Measurements from ENCODE around the gene YY1. TPM values are rescaled to one million over a fixed set of nuclear protein-coding genes. Genes with fewer than 3 reads are reported as not detected.
"Not testable (repeated sequence)": the region's sequence is repeated elsewhere in the genome, so short reads cannot be mapped to it uniquely, and the experiment has no call there.

The YY1 gene
- total RNA-seq, 8 experiments from 2014 or later = 23.4 to 58.3 (median 30.4) TPM

- WGBS, 10 experiments = 68 to 100% (median 91%) methylated on average over 2 to 7 of the region's 7 CpGs
- in situ Hi-C loops (cut with MboI; ENCODE audit: low pct_unique_long_range_greater_than_20kb in 2 of 9, low sequenced_read_pairs in 9 of 9, unreplicated experiment in 9 of 9) = no loop called here
- Histone ChIP-seq H3K4me3 (no peak overlapping the region), H3K27ac (no peak overlapping the region), H3K4me1 (replicated peaks in 1 of 2) (no peaks in the 10 kb centered on the region)
- no peak for ATAC-seq (replicated peaks in 6 of 8)
These were observed 29.8 kb downstream of the YY1 start for GRCh38 chr14:100268591-100269207.

GRCh38 chr14:100271247-100271939 lies 32.4 kb downstream of the YY1 start:
- ATAC-seq (replicated peaks in 6 of 8) = peak in 1 of 8 experiments; percentile 36
- in situ Hi-C loops (cut with MboI; ENCODE audit: low pct_unique_long_range_greater_than_20kb in 2 of 9, low sequenced_read_pairs in 9 of 9, unreplicated experiment in 9 of 9) = no loop called here

GRCh38 chr14:100274250-100274649 lies 35.3 kb downstream of the YY1 start:
- no peaks in the 10 kb centered on the region for H3K4me1 ChIP-seq (replicated peaks in 1 of 2)
- WGBS, 10 experiments = 91 to 100% (median 97%) methylated on average over 1 to 4 of the region's 4 CpGs; no CpG with 5 or more reads in 3 of the 10 experiments
- no peak overlapping the region for H3K27ac ChIP-seq
- ATAC-seq (replicated peaks in 6 of 8) = no peak
- H3K4me3 ChIP-seq = no peak overlapping the region
- in situ Hi-C loops (cut with MboI; ENCODE audit: low pct_unique_long_range_greater_than_20kb in 2 of 9, low sequenced_read_pairs in 9 of 9, unreplicated experiment in 9 of 9) = no loop called here

More at GRCh38 chr14:100271247-100271939, 32.4 kb downstream of the YY1 start:
- 46 to 99% (median 89%) methylated on average over 4 to 10 of the region's 10 CpGs; no CpG with 5 or more reads in 1 of the 10 experiments for WGBS, 10 experiments
- Histone ChIP-seq H3K27ac (no peak overlapping the region), H3K4me1 (replicated peaks in 1 of 2) (no peaks in the 10 kb centered on the region), H3K4me3 (no peak overlapping the region)

GRCh38 chr14:100275214-100275613 lies 36.3 kb downstream of the YY1 start:
- ATAC-seq (replicated peaks in 6 of 8) = no peak
- H3K27ac ChIP-seq = no peak overlapping the region
- no peaks in the 10 kb centered on the region for H3K4me1 ChIP-seq (replicated peaks in 1 of 2)
- in situ Hi-C loops (cut with MboI; ENCODE audit: low pct_unique_long_range_greater_than_20kb in 2 of 9, low sequenced_read_pairs in 9 of 9, unreplicated experiment in 9 of 9) = no loop called here
- H3K4me3 ChIP-seq = no peak overlapping the region
- WGBS, 10 experiments = 50 to 96% (median 76%) methylated on average over 2 to 7 of the region's 7 CpGs; no CpG with 5 or more reads in 1 of the 10 experiments

- WGBS, 10 experiments = 0 to 100% (median 97%) methylated on average over 1 to 7 of the region's 8 CpGs; no CpG with 5 or more reads in 4 of the 10 experiments
- no peak for ATAC-seq (replicated peaks in 6 of 8)
- Histone ChIP-seq H3K27ac (no peak overlapping the region), H3K4me1 (replicated peaks in 1 of 2) (no peaks in the 10 kb centered on the region), H3K4me3 (no peak overlapping the region)
- in situ Hi-C loops (cut with MboI; ENCODE audit: low pct_unique_long_range_greater_than_20kb in 2 of 9, low sequenced_read_pairs in 9 of 9, unreplicated experiment in 9 of 9) = no loop called here
These were observed 39.8 kb downstream of the YY1 start for GRCh38 chr14:100278702-100279101.

- in situ Hi-C loops (cut with MboI; ENCODE audit: low pct_unique_long_range_greater_than_20kb in 2 of 9, low sequenced_read_pairs in 9 of 9, unreplicated experiment in 9 of 9) = no loop called here
- no peaks in the 10 kb centered on the region for H3K4me1 ChIP-seq (replicated peaks in 1 of 2)
- no peak for ATAC-seq (replicated peaks in 6 of 8)
- H3K27ac ChIP-seq = no peak overlapping the region
- WGBS, 10 experiments = 67 to 100% (median 100%) methylated on average over 1 to 2 of the region's 2 CpGs; no CpG with 5 or more reads in 3 of the 10 experiments
- no peak overlapping the region for H3K4me3 ChIP-seq
These were observed 40.2 kb downstream of the YY1 start for GRCh38 chr14:100279133-100279532.

GRCh38 chr14:100279563-100279962 lies 40.6 kb downstream of the YY1 start:
- H3K4me1 ChIP-seq (replicated peaks in 1 of 2) = no peaks in the 10 kb centered on the region
- 90% methylated on average over 4 of the region's 8 CpGs; no CpG with 5 or more reads in 9 of the 10 experiments for WGBS, 10 experiments
- H3K27ac ChIP-seq = no peak overlapping the region
- ATAC-seq (replicated peaks in 6 of 8) = peak in 2 of 8 experiments; percentile 8 to 13
- H3K4me3 ChIP-seq = no peak overlapping the region
- in situ Hi-C loops (cut with MboI; ENCODE audit: low pct_unique_long_range_greater_than_20kb in 2 of 9, low sequenced_read_pairs in 9 of 9, unreplicated experiment in 9 of 9) = no loop called here

- WGBS, 10 experiments = 60 to 100% (median 84%) methylated on average over 1 to 3 of the region's 11 CpGs; no CpG with 5 or more reads in 6 of the 10 experiments
- peaks cover 4 to 5% of the 10 kb centered on the region in 2 donors for H3K4me1 ChIP-seq (replicated peaks in 1 of 2)
- H3K27ac ChIP-seq = no peak overlapping the region
- no peak overlapping the region for H3K4me3 ChIP-seq
- no peak for ATAC-seq (replicated peaks in 6 of 8)
- in situ Hi-C loops (cut with MboI; ENCODE audit: low pct_unique_long_range_greater_than_20kb in 2 of 9, low sequenced_read_pairs in 9 of 9, unreplicated experiment in 9 of 9) = no loop called here
These were observed 42.5 kb downstream of the YY1 start for GRCh38 chr14:100281286-100282082.

- no peak for ATAC-seq (replicated peaks in 6 of 8)
- no peak overlapping the region for H3K4me3 ChIP-seq
- peaks cover 4 to 10% of the 10 kb centered on the region in 2 donors for H3K4me1 ChIP-seq (replicated peaks in 1 of 2)
- no peak overlapping the region for H3K27ac ChIP-seq
- 90 to 100% (median 100%) methylated on average over 1 to 7 of the region's 7 CpGs; no CpG with 5 or more reads in 5 of the 10 experiments for WGBS, 10 experiments
- in situ Hi-C loops (cut with MboI; ENCODE audit: low pct_unique_long_range_greater_than_20kb in 2 of 9, low sequenced_read_pairs in 9 of 9, unreplicated experiment in 9 of 9) = no loop called here
These were observed 43.1 kb downstream of the YY1 start for GRCh38 chr14:100282083-100282350.

GRCh38 chr14:100282766-100283419 lies 43.9 kb downstream of the YY1 start:
- WGBS, 10 experiments = 71 to 100% (median 90%) methylated on average over 1 to 7 of the region's 9 CpGs; no CpG with 5 or more reads in 3 of the 10 experiments
- H3K27ac ChIP-seq = no peak overlapping the region
- ATAC-seq (replicated peaks in 6 of 8) = no peak
- no peak overlapping the region for H3K4me3 ChIP-seq
- in situ Hi-C loops (cut with MboI; ENCODE audit: low pct_unique_long_range_greater_than_20kb in 2 of 9, low sequenced_read_pairs in 9 of 9, unreplicated experiment in 9 of 9) = no loop called here
- H3K4me1 ChIP-seq (replicated peaks in 1 of 2) = peaks cover 4 to 19% of the 10 kb centered on the region in 2 donors

GRCh38 chr14:100283436-100283835 lies 44.5 kb downstream of the YY1 start:
- H3K27ac ChIP-seq; in situ Hi-C loops (cut with MboI; ENCODE audit: low pct_unique_long_range_greater_than_20kb in 2 of 9, low sequenced_read_pairs in 9 of 9, unreplicated experiment in 9 of 9); ATAC-seq (replicated peaks in 6 of 8); H3K4me3 ChIP-seq: not testable (repeated sequence)
- peaks cover 4 to 23% of the 10 kb centered on the region in 2 donors for H3K4me1 ChIP-seq (replicated peaks in 1 of 2)
- WGBS, 10 experiments = 69 to 100% (median 82%) methylated on average over 1 to 7 of the region's 9 CpGs; no CpG with 5 or more reads in 6 of the 10 experiments

- in situ Hi-C loops (cut with MboI; ENCODE audit: low pct_unique_long_range_greater_than_20kb in 2 of 9, low sequenced_read_pairs in 9 of 9, unreplicated experiment in 9 of 9) = no loop called here
- no peak for ATAC-seq (replicated peaks in 6 of 8)
- Histone ChIP-seq H3K4me1 (replicated peaks in 1 of 2) (peaks cover 4 to 23% of the 10 kb centered on the region in 2 donors), H3K4me3 (no peak overlapping the region), H3K27ac (no peak overlapping the region)
- WGBS, 10 experiments = 70 to 100% (median 86%) methylated on average over 1 to 17 of the region's 26 CpGs; no CpG with 5 or more reads in 1 of the 10 experiments
These were observed 45.3 kb downstream of the YY1 start for GRCh38 chr14:100283984-100284881.

Measured in motor neuron (in vitro differentiated cells).